ENCODE results near the gene NTM.
"Not testable (repeated sequence)": the region's sequence is repeated elsewhere in the genome, so short reads cannot be mapped to it uniquely, and the experiment has no call there.

NTM gene

GRCh38 chr11:131668500-131669400 is 298.3 kb downstream of the NTM start:
- DNase-seq (ENCODE audit: low spot score) = peak; percentile 51

DNA sequence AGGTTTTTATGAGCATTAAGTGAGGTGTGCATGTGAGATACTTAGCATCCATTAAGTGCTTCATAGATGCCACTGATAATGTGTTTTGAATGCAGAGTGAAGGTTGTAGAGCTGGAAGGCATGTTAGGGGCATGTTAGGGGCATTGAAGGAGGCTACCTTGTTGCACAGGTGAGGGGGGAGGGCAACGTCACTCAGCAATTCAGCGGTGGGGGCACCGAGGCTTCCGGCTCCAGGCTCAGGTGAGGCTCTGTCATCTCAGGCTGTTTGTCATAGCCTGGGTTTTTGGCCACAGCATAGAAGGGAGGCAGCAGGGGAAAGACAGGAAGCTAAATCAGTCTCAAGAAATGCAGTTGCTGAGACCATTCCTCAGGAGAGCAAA is 299.0 kb downstream of the NTM start:
- DNase-seq (ENCODE audit: low spot score) = no peak

DNA sequence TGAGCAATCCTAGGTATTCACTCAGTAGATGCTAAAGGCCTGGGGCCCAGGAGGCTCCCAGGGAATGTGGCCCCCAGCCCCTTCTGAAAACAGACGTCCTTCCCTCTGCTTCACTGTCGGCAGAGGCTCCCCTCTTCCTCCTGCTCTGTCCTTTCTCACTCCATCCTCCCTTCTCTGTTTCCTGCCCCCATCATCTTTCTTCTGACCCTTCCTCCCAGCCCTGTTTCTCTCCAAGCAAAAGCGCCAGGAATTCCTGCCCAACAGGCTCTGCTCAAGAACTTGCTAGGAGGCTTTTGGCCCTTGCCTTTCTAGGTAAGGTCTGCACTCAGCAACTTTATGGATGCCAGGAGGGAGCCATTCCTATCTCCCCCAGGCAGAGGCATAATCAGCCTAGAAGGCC is 300.5 kb downstream of the NTM start:
- DNase-seq (ENCODE audit: low spot score) = no peak

GRCh38 chr11:131671320-131671719 is 300.9 kb downstream of the NTM start:
- no peak for DNase-seq (ENCODE audit: low spot score)

DNA sequence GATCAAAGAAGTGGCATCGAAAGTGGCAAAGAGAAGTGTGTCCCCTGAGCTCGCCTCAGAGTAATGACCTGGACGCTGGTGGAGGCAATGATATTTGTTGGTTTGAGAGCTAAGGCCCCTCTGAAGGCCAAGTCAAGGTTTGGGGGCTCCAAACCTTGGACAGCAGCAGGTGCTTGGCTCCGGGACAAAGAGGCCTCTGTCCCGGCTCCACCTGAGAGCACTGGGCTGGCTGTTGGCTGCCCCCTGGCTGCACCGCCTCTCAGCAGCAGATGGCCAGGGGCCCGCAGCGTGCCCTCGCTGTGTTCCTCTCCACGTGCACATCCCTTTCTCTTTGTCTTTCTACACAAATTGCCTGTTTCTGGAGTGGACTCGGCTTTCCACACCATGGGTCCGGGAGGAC is 301.3 kb downstream of the NTM start:
- no peak for DNase-seq (ENCODE audit: low spot score)

GRCh38 chr11:131672191-131672590 is 301.8 kb downstream of the NTM start:
- DNase-seq (ENCODE audit: low spot score) = peak; percentile 64

DNA sequence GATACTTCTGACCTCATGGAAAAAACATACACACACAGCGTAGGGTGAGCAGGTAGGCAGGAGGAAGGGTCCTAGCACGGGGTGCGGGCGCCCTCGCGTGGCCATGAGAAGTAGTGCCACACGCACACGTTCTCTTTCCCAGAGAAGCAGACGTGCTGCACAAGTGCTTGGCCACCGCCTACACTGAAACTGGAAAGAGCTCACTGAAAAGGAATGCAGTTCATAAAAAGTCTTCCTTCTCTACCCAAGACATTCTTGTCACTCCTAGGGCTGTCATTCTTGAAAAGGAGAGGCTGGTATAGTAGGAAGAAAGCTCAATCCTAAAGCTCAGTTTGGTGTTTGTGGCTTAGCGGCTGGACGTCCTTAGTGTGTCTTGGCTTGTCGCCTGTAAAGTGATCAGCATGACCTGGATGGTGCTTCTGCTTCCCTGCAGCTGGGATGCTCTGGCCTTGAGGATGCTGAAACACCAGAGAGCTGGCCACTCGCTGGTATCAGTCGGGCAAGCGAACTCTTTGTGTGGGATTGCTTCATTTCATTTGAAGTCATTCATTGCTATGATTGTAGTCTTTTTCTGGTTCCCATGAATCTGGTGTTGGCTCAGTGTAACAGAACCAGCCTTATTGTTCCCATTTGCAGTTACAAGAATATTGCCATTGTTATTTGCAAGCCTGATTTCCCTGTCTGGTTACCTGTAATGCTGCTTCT is 303.8 kb downstream of the NTM start:
- peak; percentile 61 for DNase-seq (ENCODE audit: low spot score)

- DNase-seq (ENCODE audit: low spot score) = no peak
Measured at GRCh38 chr11:131675121-131675888, 304.9 kb downstream of the NTM start.

DNA sequence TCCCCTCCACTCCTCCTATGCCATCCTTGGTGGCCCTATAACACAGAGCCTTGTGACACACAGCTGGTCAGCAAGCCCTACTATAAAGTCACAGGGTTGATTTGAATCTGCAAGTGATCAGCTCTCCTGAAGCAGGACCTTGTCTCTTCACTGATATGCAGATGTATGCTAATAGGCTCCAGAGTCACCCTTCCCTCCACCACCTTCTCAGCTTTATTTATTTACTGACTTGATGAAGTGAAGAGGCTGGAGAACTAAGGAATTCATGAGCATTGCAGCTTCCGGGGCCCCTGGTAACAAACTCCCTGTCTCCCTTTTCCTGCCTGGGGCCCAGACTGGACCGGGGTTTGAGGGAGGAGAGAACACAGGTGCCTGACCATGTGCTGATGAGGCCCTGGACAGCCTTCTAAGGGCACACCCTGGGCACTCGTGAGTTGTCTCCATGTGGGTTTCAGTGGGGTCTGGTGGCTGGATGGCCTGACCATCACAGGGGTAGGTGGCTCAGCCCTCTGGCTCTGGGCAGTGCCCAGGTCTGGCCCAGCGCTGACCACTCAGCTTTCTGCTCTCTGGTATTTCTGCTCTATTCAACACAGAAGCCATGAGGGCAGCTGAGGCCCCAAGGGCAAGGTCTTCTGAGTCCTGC is 307.5 kb downstream of the NTM start:
- DNase-seq (ENCODE audit: low spot score) = no peak

DNA sequence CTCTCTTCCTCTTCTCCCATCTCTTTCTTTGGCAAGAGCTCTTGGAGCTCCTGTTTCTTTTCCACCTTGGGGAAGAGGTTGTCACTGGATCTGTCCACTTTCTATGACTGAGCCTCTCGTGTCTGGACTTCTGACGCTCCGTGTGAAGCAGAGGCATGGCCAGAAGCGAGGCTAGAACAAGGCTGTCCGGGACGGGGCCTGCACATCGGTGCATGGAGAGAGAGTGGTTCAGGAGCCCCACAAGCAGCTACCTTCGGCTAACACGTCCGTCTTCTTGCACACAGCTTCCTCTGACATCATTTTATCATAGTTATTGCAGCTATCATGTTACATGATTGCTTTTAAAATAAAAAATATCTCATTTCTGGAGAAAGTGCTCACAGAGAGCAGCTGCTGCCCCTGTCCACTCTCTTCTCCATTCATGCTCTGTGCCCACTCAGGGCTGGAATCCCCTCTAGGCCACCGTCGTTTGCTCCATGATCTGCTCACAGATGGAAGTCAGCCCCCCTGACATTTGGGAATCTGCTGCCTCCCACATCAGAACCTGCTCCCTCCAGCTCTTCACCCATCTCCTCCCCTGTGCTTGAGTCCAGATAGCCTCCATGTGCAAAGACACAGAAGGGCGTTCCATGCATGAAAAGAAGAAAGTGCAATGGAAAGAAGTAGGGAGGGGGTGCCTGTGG is 308.4 kb downstream of the NTM start:
- no peak for DNase-seq (ENCODE audit: low spot score)

- DNase-seq (ENCODE audit: low spot score) = not testable (repeated sequence)
Measured at GRCh38 chr11:131680448-131680847, 310.0 kb downstream of the NTM start.

DNA sequence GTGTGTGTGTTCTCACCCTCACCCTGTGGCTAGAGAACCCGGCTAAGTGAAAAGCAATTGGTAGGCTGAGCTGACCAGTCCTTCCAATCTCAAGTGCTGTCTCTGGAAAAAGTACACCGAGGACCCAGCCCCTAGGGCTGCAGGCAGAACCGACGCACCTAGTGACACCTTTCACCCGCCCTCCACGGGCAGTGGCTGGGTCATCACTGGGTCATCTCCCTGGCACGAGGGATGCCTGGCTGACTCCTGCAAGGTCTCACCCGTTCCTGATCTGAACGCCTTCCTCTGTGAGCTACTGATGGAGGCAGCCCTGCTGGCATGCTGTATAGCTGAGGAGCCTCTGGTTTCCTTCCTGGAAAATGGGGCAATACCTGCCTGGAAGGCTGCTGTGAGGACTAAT is 311.5 kb downstream of the NTM start:
- no peak for DNase-seq (ENCODE audit: low spot score)

DNA sequence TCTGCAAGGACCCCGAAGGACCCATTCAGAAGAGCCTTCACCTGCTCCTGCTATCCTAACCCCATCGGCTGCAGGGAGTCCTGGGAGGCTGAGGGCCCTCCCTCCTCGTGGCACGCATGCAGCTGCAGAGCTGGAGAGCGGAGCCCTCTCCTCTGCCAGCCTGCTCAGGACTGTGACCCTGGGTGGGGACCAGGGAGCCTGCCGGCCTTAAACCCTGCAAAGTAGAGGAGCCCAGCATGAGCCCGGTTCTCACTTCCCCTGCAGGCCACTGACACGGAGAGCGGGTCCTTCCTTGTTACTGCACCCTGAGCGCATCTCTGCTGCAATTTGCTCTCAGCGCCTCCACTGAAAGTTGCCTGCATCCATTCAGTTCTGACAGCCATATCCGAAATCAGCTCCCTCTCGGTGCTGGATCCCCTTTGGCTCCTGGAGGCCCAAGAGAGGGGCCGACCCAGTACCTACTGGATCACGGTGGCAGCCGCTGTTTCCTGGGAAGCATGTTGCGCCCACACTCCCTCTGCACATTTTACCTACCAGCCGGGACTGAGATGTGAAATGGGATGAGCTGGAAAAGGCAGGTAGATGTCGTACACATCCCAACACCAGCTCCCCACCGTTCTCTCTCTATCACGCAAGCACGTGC is 312.1 kb downstream of the NTM start:
- DNase-seq (ENCODE audit: low spot score) = no peak

DNA sequence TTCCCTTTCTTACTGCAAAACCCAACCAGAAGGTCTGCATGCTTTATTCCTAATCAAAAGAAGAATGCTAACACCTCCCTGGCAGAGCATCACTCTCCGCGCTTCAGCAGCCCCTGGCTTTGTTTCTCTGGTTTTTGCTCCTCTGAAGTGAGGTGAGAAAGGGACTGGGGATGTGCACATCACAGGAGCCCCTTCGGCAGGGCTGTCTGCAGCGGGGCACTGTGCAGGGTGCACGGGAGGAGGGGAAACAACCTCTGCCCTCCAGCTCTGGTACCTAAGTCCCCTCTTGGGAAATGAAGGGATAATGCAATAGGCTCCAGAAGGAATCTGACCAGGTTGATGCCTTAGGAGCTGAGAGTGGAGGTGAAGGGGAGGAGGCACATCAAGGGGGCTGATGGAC is 312.7 kb downstream of the NTM start:
- DNase-seq (ENCODE audit: low spot score) = no peak

DNA sequence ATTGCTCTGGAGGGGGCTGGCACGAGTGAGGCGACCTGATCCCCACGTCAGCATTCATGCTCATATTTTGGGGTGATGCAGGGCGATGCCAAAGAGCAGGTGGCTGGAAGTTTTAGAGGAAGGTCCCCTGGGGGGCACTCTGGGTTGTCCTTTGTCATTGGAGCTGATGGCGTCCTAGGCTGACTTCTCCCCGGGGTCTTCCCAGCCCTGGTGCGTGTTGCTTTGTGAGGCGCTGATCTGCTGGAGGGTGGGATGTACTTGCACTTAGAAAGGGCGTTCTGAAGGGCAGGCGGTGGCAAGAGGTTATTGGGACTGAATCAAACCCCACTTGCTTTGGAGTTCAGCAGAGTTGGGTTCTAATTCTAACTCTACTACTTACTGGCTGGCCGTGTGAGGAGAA is 313.3 kb downstream of the NTM start:
- DNase-seq (ENCODE audit: low spot score) = no peak

DNA sequence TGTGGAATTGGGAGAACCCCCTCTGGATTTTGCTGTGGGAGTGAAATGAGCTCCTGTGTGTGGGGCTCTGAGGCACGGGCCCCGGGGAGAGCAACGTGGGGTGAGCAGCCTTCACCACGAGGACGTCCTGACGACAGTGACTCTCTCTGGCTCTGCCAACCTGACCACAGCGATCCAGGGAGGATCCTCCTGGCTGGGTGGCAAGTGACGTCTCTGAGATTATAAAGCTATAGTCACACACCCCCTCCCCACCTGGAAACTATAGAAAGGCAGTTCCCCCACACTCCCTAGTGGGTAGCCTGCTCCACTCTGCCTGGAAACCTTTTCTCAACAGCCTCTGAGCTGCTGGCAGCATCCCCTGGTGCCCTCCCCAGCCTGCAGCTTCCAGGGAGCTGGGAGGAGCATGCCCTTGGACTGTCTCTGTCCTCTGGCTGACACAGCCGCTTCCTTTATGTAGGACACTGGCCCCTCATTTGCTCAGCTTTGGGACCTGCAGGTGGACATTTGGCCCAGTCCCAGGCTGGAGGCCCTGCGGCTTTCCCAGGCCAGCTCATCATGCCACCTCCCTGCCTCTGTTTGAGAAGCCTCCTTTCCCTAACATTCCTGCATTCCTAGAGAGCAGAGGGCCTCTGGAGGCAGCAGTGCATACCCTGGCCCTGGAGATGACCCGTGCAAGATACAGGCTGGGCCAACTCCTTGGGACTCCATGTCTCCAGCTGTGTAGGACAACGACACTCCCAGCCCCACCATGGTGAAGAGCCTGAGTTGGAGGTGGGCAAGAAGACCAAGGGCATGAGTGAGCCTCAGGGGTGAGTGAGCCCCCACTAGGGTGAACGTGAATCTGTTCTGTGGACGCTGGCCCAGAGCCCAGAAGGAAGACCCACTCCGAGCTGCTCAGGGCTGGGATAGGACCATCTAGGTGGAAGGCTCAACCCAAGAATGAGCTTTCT is 314.0 kb downstream of the NTM start:
- no peak for DNase-seq (ENCODE audit: low spot score)

GRCh38 chr11:131685206-131685605 is 314.8 kb downstream of the NTM start:
- no peak for DNase-seq (ENCODE audit: low spot score)

- no peak for DNase-seq (ENCODE audit: low spot score)
Measured at GRCh38 chr11:131685906-131686305, 315.5 kb downstream of the NTM start.

GRCh38 chr11:131686836-131687235 is 316.4 kb downstream of the NTM start:
- no peak for DNase-seq (ENCODE audit: low spot score)
